ENCODE data around the gene ADGRF3.
A peak's percentile ranks its signal among the peaks of the same experiment; 100 is the strongest.
"Not testable (repeated sequence)": the region's sequence is repeated elsewhere in the genome, so short reads cannot be mapped to it uniquely, and the experiment has no call there.

ADGRF3 gene

GRCh38 chr2:26347286-26347865 lies 787 bp upstream of the ADGRF3 start:
- DNase-seq = no peak

GRCh38 chr2:26345545-26346453 lies 790 bp downstream of the ADGRF3 start, which contains the start of gene SELENOI:
Gene SELENOI, plus strand, starts transcription at chr2:26346143. Its CDS starts 90 bp downstream, at chr2:26346233.
- DNase-seq = peak; percentile 93

- DNase-seq = no peak
Observed at GRCh38 chr2:26345283-26345544, 1.4 kb downstream of the ADGRF3 start.

GRCh38 chr2:26344581-26345282 lies 1.9 kb downstream of the ADGRF3 start:
- DNase-seq = no peak

- DNase-seq = no peak
Observed at GRCh38 chr2:26340831-26341230, 5.8 kb downstream of the ADGRF3 start.

GRCh38 chr2:26337298-26337697 lies 9.3 kb downstream of the ADGRF3 start:
- no peak for DNase-seq

- no peak for DNase-seq
Observed at GRCh38 chr2:26336719-26337118, 9.9 kb downstream of the ADGRF3 start.

- DNase-seq = no peak
Observed at GRCh38 chr2:26335231-26335630, 11.4 kb downstream of the ADGRF3 start.

- no peak for DNase-seq
Observed at GRCh38 chr2:26333293-26333692, 13.3 kb downstream of the ADGRF3 start.

GRCh38 chr2:26331321-26331720 lies 15.3 kb downstream of the ADGRF3 start:
- not testable (repeated sequence) for DNase-seq

- no peak for DNase-seq
Observed at GRCh38 chr2:26330604-26331003, 16.0 kb downstream of the ADGRF3 start.

GRCh38 chr2:26330114-26330549 lies 16.5 kb downstream of the ADGRF3 start:
- DNase-seq = peak; percentile 46

GRCh38 chr2:26329083-26329482 lies 17.5 kb downstream of the ADGRF3 start:
- DNase-seq = not testable (repeated sequence)

- DNase-seq = peak; percentile 34
Observed at GRCh38 chr2:26327291-26328272, 19.0 kb downstream of the ADGRF3 start.

- DNase-seq = no peak
Observed at GRCh38 chr2:26326514-26326913, 20.1 kb downstream of the ADGRF3 start.

GRCh38 chr2:26325851-26326250 lies 20.7 kb downstream of the ADGRF3 start:
- DNase-seq = no peak

- no peak for DNase-seq
Observed at GRCh38 chr2:26324903-26325302, 21.7 kb downstream of the ADGRF3 start.

GRCh38 chr2:26324479-26324878 lies 22.1 kb downstream of the ADGRF3 start:
- DNase-seq = not testable (repeated sequence)

GRCh38 chr2:26318950-26319349 lies 27.6 kb downstream of the ADGRF3 start:
- no peak for DNase-seq

GRCh38 chr2:26317377-26318105 lies 29.0 kb downstream of the ADGRF3 start:
- DNase-seq = no peak

- DNase-seq = no peak
Observed at GRCh38 chr2:26316845-26317244, 29.7 kb downstream of the ADGRF3 start.

- DNase-seq = no peak
Observed at GRCh38 chr2:26316041-26316440, 30.5 kb downstream of the ADGRF3 start.

Data from SIG-M5 (cell line).